Dedifferentiated amniotic fluid mesenchymal stem cell (primary cell): ENCODE data around the gene CD200.

Source experiments
- DNase-seq: peaks from one replicate; pipeline ENCODE4 v3.0.0-alpha.2; 2016; ENCODE audit errors: extremely low spot score

CD200 gene

GRCh38 chr3:112333381-112334317 is 693 bp downstream of the CD200 start:
- DNase-seq: no peak

GRCh38 chr3:112334691-112335433 is 1.9 kb downstream of the CD200 start:
- DNase-seq: no peak

GRCh38 chr3:112335434-112335781 is 2.5 kb downstream of the CD200 start:
- no peak for DNase-seq

GRCh38 chr3:112338021-112338726 is 5.2 kb downstream of the CD200 start:
- DNase-seq: no peak

GRCh38 chr3:112338727-112339056 is 5.7 kb downstream of the CD200 start:
- no peak for DNase-seq

GRCh38 chr3:112339134-112339533 is 6.2 kb downstream of the CD200 start:
- no peak for DNase-seq

- DNase-seq: no peak
Observed at GRCh38 chr3:112339609-112340008, 6.7 kb downstream of the CD200 start.

- DNase-seq: no peak
Observed at GRCh38 chr3:112341386-112341785, 8.4 kb downstream of the CD200 start.

- no peak for DNase-seq
Observed at GRCh38 chr3:112345681-112346080, 12.7 kb downstream of the CD200 start.

- DNase-seq: no peak
Observed at GRCh38 chr3:112346491-112347122, 13.7 kb downstream of the CD200 start.

GRCh38 chr3:112348943-112349342 is 16.0 kb downstream of the CD200 start:
- no peak for DNase-seq

GRCh38 chr3:112349557-112349956 is 16.6 kb downstream of the CD200 start:
- DNase-seq: no peak

GRCh38 chr3:112350018-112350810 is 17.3 kb downstream of the CD200 start:
- DNase-seq: no peak

GRCh38 chr3:112351036-112351435 is 18.1 kb downstream of the CD200 start:
- no peak for DNase-seq

GRCh38 chr3:112351823-112352222 is 18.9 kb downstream of the CD200 start:
- DNase-seq: no peak

GRCh38 chr3:112352720-112353119 is 19.8 kb downstream of the CD200 start:
- no peak for DNase-seq

GRCh38 chr3:112353365-112353764 is 20.4 kb downstream of the CD200 start:
- DNase-seq: no peak

- DNase-seq: no peak
Observed at GRCh38 chr3:112354642-112355306, 21.8 kb downstream of the CD200 start.

GRCh38 chr3:112355307-112355687 is 22.3 kb downstream of the CD200 start:
- DNase-seq: no peak

- DNase-seq: no peak
Observed at GRCh38 chr3:112357930-112358780, 25.2 kb downstream of the CD200 start.
